Naive thymus-derived CD4-positive, alpha-beta T cell (primary cell): ENCODE measurements around the gene R3HDM1. TPM values are rescaled to one million over a fixed set of nuclear protein-coding genes. Genes with fewer than 3 reads are reported as not detected.
"Not testable (repeated sequence)": the region's sequence is repeated elsewhere in the genome, so short reads cannot be mapped to it uniquely, and the experiment has no call there.

Experiments used
- ATAC-seq: fragments of 150-1000 bp; cut with Tn5 transposase; 2 replicates; pipeline ENCODE4 v1.10.0; 2021; ENCODE audit warnings: mild to moderate bottlenecking, moderate library complexity
- CTCF ChIA-PET: fragments of 350-600 bp; sonication (Branson Sonifier 250); formaldehyde crosslinking; loops from one replicate; lab custom pipeline; 2021; ENCODE audit warnings: antibody characterized with exemption; lab: Charles Lee
- POLR2A ChIA-PET: fragments of 350-600 bp; sonication (Branson Sonifier 250); formaldehyde crosslinking; loops from one replicate; lab custom pipeline; 2021; ENCODE audit warnings: antibody characterized with exemption, inconsistent platforms; lab: Charles Lee
- DNase-seq, 9 donors: peaks; one replicate each; pipeline versions ENCODE4 v3.0.0 to v3.0.0-alpha.2; 2020 to 2022; ENCODE audit warnings: mixed read lengths in 1 of 9
- H3K27ac ChIP-seq: one replicate; pipeline ENCODE4 v1.7.0; 2013; ENCODE audit warnings: mild to moderate bottlenecking, low read depth, low read length, moderate library complexity
- H3K27me3 ChIP-seq, 2 donors: one replicate each; pipeline ENCODE4 v1.7.0; 2013; ENCODE audit warnings: low read length in 2 of 2, mild to moderate bottlenecking in 2 of 2, moderate library complexity in 2 of 2; ENCODE audit not compliant: control insufficient read depth in 2 of 2, insufficient read depth in 2 of 2
- H3K36me3 ChIP-seq, 3 experiments: 1 replicate in 2 of 3; 2 replicates in 1 of 3; pipeline ENCODE4 v1.7.0; 2013; ENCODE audit warnings: low read length in 3 of 3, mild to moderate bottlenecking in 3 of 3, moderate library complexity in 1 of 3; ENCODE audit not compliant: insufficient read depth in 3 of 3, control insufficient read depth in 2 of 3
- H3K4me1 ChIP-seq, 2 donors: one replicate each; pipeline ENCODE4 v1.7.0; 2013; ENCODE audit warnings: low read length in 2 of 2, mild to moderate bottlenecking in 2 of 2, moderate library complexity in 1 of 2; ENCODE audit not compliant: control insufficient read depth in 2 of 2, insufficient read depth in 2 of 2
- H3K4me3 ChIP-seq: 2 replicates; pipeline ENCODE4 v1.7.0; 2013; ENCODE audit warnings: mild to moderate bottlenecking, low read length
- H3K9me3 ChIP-seq, 3 experiments: 1 replicate in 2 of 3; 2 replicates in 1 of 3; pipeline ENCODE4 v1.7.0; 2013; ENCODE audit warnings: low read length in 3 of 3; ENCODE audit not compliant: control insufficient read depth in 2 of 3
- H3K27ac Mint-ChIP-seq, 9 donors: one replicate each; pipeline ENCODE4 v1.8.0; 2020 to 2022; ENCODE audit warnings: mixed read lengths in 9 of 9, mild to moderate bottlenecking in 8 of 9, moderate library complexity in 5 of 9, inconsistent platforms in 2 of 9
- H3K27me3 Mint-ChIP-seq, 5 donors: one replicate each; pipeline ENCODE4 v1.8.0; 2021 to 2022; ENCODE audit warnings: mixed read lengths in 5 of 5, mild to moderate bottlenecking in 1 of 5
- H3K36me3 Mint-ChIP-seq, 5 donors: one replicate each; pipeline ENCODE4 v1.8.0; 2020 to 2022; ENCODE audit warnings: mixed read lengths in 5 of 5, mild to moderate bottlenecking in 3 of 5, inconsistent platforms in 1 of 5
- H3K4me1 Mint-ChIP-seq, 7 donors: one replicate each; pipeline ENCODE4 v1.8.0; 2020 to 2022; ENCODE audit warnings: mixed read lengths in 7 of 7, mild to moderate bottlenecking in 3 of 7, inconsistent platforms in 1 of 7
- H3K4me3 Mint-ChIP-seq, 10 donors: one replicate each; pipeline ENCODE4 v1.8.0; 2020 to 2022; ENCODE audit warnings: mild to moderate bottlenecking in 10 of 10, mixed read lengths in 10 of 10, moderate library complexity in 6 of 10, inconsistent platforms in 2 of 10
- H3K9me3 Mint-ChIP-seq, 11 donors: one replicate each; pipeline ENCODE4 v1.8.0; 2020 to 2022; ENCODE audit warnings: mixed read lengths in 11 of 11, mild to moderate bottlenecking in 4 of 11, inconsistent platforms in 1 of 11, moderate library complexity in 1 of 11
- intact Hi-C, 2 donors: fragments of 100-400 bp; cut with micrococcal nuclease; formaldehyde crosslinking; loops; one replicate each; pipeline ENCODE4 v1.15.1; 2023
- polyA plus RNA-seq, 2 donors: library from polyadenylated mRNA; unstranded; fragments of 300-500 nt; fragmentation: Illumina TruSeq; gene quantifications; one replicate each; pipeline ENCODE4 v1.2.3, GENCODE V29; 2021
- total RNA-seq, 6 experiments: library from RNA in 5 of 6; stranded (reverse) in 5 of 6; gene quantifications; 1 replicate in 5 of 6; 2 replicates in 1 of 6; pipeline ENCODE4 v1.2.3 and lab custom pipeline; 2021 to 2026

Gene R3HDM1
- total and polyA plus RNA-seq, 7 experiments from 2014 or later = 21.0 to 58.2 (median 44.3) TPM

DNA sequence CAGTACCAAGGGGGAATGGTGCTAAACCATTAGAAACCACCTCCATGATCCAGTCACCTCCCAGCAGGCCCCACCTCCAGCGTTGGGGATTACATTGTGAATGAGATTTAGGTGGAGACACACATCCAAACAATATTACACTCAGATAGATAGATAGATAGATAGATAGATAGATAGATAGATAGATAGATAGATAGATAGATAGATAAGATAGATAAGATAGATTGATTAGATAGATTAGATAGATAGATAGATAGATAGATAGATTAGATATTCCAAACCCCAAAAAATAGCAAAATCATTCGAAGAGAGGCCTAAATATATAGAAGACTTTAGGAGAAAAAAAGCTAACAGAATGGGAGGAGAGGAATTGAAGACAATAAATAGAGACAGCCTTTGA lies 167.6 kb downstream of the R3HDM1 start:
- no peak overlapping the region for H3K27ac ChIP-seq
- H3K27ac Mint-ChIP-seq = peak overlapping the region in 1 of 9 donors; percentile 0
- no peak for ATAC-seq
- H3K4me1 Mint-ChIP-seq = peaks cover 0 to 14% (median 11%) of the 10 kb centered on the region in 7 donors
- no peak overlapping the region for H3K4me3 ChIP-seq
- H3K36me3 Mint-ChIP-seq = peaks cover 16 to 23% (median 18%) of the 10 kb centered on the region in 5 donors
- no peaks in the 10 kb centered on the region for H3K27me3 ChIP-seq
- CTCF ChIA-PET = no interaction called here
- H3K9me3 Mint-ChIP-seq = no peaks in the 10 kb centered on the region
- DNase-seq = no peak
- H3K36me3 ChIP-seq = no peaks in the 10 kb centered on the region
- POLR2A ChIA-PET = no interaction called here
- no peaks in the 10 kb centered on the region for H3K9me3 ChIP-seq
- H3K4me1 ChIP-seq = no peaks in the 10 kb centered on the region
- no peaks in the 10 kb centered on the region for H3K27me3 Mint-ChIP-seq
- no peak overlapping the region for H3K4me3 Mint-ChIP-seq
- intact Hi-C loops = no loop called here

DNA sequence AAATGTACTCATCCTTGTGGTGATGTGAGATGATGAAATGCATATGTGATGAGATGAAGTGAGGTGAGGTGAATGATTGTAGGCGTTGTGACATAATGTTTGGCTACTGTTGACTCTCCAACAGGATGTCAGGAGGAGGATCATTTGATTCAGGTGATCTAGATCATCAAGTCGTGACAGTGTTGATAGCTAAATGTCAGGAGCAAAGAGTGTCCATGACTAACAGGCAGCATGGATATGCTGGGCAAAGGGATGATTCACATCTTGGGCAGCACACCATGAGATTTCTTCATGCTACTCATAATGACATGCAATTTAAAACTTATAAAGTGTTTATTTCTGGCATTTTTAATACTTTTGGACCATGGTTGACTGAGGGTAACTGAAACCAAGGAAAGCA lies 170.2 kb downstream of the R3HDM1 start:
- H3K4me1 Mint-ChIP-seq = no peaks in the 10 kb centered on the region
- Histone ChIP-seq H3K4me3 (no peak overlapping the region), H3K4me1 (no peaks in the 10 kb centered on the region), H3K27me3 (no peaks in the 10 kb centered on the region), H3K9me3 (no peaks in the 10 kb centered on the region), H3K36me3 (peaks cover 0 to 3% (median 0%) of the 10 kb centered on the region in 3 experiments), H3K27ac (no peak overlapping the region)
- no peak for ATAC-seq
- DNase-seq = no peak
- H3K27ac Mint-ChIP-seq = peak overlapping the region in 2 of 9 donors; percentile 17
- H3K27me3 Mint-ChIP-seq = no peaks in the 10 kb centered on the region
- H3K9me3 Mint-ChIP-seq = no peaks in the 10 kb centered on the region
- no peak overlapping the region for H3K4me3 Mint-ChIP-seq
- ChIA-PET POLR2A (no interaction called here), CTCF (no interaction called here)
- peaks cover 0 to 7% (median 4%) of the 10 kb centered on the region in 5 donors for H3K36me3 Mint-ChIP-seq
- intact Hi-C loops = no loop called here

DNA sequence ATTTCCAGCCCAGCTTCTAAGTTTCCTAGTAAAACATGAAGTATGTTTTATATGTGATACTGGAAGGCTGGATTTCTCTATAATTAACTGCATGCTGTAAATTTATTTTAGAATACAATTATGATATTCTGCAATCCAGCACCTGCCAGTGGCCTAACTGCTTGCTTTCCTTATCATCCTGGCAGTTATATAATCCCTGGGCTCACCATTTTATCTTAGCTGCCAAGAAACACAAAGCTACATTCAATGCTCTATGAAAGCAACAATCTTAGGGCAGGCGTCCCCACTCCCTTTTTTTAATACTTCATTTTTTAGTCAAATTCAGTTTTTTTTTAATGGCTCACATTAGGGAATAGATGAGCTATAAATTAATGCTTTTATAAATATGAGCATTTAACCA lies 172.0 kb downstream of the R3HDM1 start:
- Mint-ChIP-seq H3K9me3 (no peaks in the 10 kb centered on the region), H3K27ac (no peak overlapping the region), H3K4me3 (no peak overlapping the region), H3K4me1 (no peaks in the 10 kb centered on the region), H3K36me3 (peaks cover 0 to 8% (median 4%) of the 10 kb centered on the region in 5 donors), H3K27me3 (no peaks in the 10 kb centered on the region)
- ChIA-PET POLR2A (no interaction called here), CTCF (interaction anchor here (0.6 to 2.0 kb wide), 2 partner anchors 582 to 698 kb away, joined by 3 to 5 read pairs; no protein-coding TSS in a partner anchor)
- intact Hi-C loops = no loop called here
- H3K27me3 ChIP-seq = no peaks in the 10 kb centered on the region
- H3K9me3 ChIP-seq = no peaks in the 10 kb centered on the region
- no peak overlapping the region for H3K4me3 ChIP-seq
- H3K4me1 ChIP-seq = no peaks in the 10 kb centered on the region
- H3K36me3 ChIP-seq = peaks cover 0 to 3% (median 0%) of the 10 kb centered on the region in 3 experiments
- no peak overlapping the region for H3K27ac ChIP-seq
- ATAC-seq (no peak), DNase-seq (no peak)

DNA sequence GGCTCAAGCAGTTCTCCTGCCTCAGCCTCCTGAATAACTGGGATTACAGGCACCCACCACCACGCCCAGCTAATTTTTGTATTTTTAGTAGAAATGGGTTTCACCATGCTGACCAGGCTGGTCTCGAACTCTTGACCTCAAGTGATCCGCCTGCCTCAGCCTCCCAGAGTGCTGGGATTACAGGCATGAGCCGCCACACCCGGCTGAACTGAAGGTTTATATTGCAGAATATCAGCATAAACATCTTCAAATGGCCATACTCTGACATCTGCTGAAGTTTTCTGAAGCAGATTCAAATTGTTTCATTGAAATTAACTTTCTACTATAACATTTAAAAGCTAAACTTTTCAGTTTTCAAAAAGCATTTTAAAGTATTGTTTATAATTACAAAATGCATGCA lies 172.8 kb downstream of the R3HDM1 start:
- H3K4me3 ChIP-seq, H3K27me3 ChIP-seq, H3K9me3 ChIP-seq, H3K4me1 ChIP-seq, H3K27ac ChIP-seq, H3K4me1 Mint-ChIP-seq, H3K9me3 Mint-ChIP-seq, H3K27ac Mint-ChIP-seq, DNase-seq, POLR2A ChIA-PET, intact Hi-C loops, H3K36me3 ChIP-seq, ATAC-seq, H3K36me3 Mint-ChIP-seq, H3K27me3 Mint-ChIP-seq, H3K4me3 Mint-ChIP-seq: not testable (repeated sequence)
- CTCF ChIA-PET = interaction anchor here (0.6 to 2.0 kb wide), 3 partner anchors 583 to 699 kb away, joined by 3 to 5 read pairs (median 4); no protein-coding TSS in a partner anchor

DNA sequence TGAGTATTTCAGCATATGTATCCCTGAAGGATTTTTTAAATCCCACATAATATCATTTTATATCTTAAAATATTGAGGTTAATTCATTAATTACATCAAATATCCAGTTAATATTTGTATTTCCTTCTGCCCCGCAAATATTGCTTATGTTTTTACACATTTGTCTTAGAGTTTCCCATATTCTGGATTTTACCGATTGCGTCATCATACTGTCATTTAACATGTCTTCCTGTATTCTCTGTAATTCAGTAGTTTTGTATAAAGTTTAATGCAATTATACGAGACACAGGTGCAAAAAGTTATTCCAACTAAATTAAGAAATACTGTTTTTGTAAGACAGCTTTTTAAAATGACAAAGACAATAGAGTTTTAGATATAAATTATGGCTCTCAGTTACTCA lies 176.9 kb downstream of the R3HDM1 start:
- DNase-seq (no peak), ATAC-seq (no peak)
- CTCF ChIA-PET = interaction anchor here (0.7 to 2.2 kb wide), 2 partner anchors 73 to 702 kb away, joined by 3 to 7 read pairs; no protein-coding TSS in a partner anchor
- Histone ChIP-seq H3K36me3 (peaks cover 0 to 3% (median 0%) of the 10 kb centered on the region in 3 experiments), H3K4me3 (no peak overlapping the region), H3K27me3 (no peaks in the 10 kb centered on the region), H3K4me1 (no peaks in the 10 kb centered on the region), H3K9me3 (no peaks in the 10 kb centered on the region), H3K27ac (no peak overlapping the region)
- no peaks in the 10 kb centered on the region for H3K27me3 Mint-ChIP-seq
- H3K4me1 Mint-ChIP-seq = peaks cover 0 to 4% (median 0%) of the 10 kb centered on the region in 7 donors
- peaks cover 3 to 15% (median 6%) of the 10 kb centered on the region in 5 donors for H3K36me3 Mint-ChIP-seq
- intact Hi-C loops = no loop called here
- POLR2A ChIA-PET = no interaction called here
- H3K9me3 Mint-ChIP-seq = no peaks in the 10 kb centered on the region
- H3K27ac Mint-ChIP-seq = peak overlapping the region in 1 of 9 donors; percentile 29
- H3K4me3 Mint-ChIP-seq = no peak overlapping the region

DNA sequence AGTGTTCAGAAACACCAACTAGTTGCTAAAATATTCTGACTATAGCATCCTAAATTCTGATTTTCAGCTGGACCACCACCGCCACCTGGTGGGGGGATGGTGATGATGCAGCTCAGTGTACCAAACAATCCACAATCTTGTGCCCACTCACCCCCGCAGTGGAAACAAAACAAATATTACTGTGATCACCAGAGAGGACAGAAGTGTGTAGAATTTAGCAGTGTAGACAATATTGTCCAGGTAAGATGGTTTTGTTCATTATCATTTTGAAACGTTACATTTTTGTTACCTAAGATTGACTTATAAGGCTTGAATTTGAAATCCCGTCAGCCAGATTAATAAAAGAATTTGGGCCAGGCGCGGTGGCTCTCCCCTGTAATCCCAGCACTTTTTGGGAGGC lies 178.7 kb downstream of the R3HDM1 start:
- H3K9me3 Mint-ChIP-seq = no peaks in the 10 kb centered on the region
- ATAC-seq = peak; percentile 80
- intact Hi-C loops = loop anchor here (1.0 to 10.0 kb wide), 9 partner anchors 73 to 723 kb away; partner anchors contain the start of genes R3HDM1 (in 1 of the 2) and ZRANB3 (in 1 of the 2)
- peaks cover 0 to 3% (median 0%) of the 10 kb centered on the region in 3 experiments for H3K36me3 ChIP-seq
- DNase-seq = peak; percentile 37 to 82 (median 69)
- H3K27me3 Mint-ChIP-seq = no peaks in the 10 kb centered on the region
- CTCF ChIA-PET = interaction anchor here (0.8 to 2.2 kb wide), 11 partner anchors 15 to 756 kb away, joined by 3 to 26 read pairs (median 7); no protein-coding TSS in a partner anchor
- H3K9me3 ChIP-seq = no peaks in the 10 kb centered on the region
- H3K4me1 ChIP-seq = no peaks in the 10 kb centered on the region
- POLR2A ChIA-PET = interaction anchor here (0.8 kb wide), 1 partner anchor 706 kb away, joined by 3 read pairs; no protein-coding TSS in a partner anchor
- H3K4me1 Mint-ChIP-seq = peaks cover 0 to 4% (median 0%) of the 10 kb centered on the region in 7 donors
- peak overlapping the region in 2 of 9 donors; percentile 3 to 16 for H3K27ac Mint-ChIP-seq
- no peak overlapping the region for H3K4me3 Mint-ChIP-seq
- H3K27ac ChIP-seq = no peak overlapping the region
- peaks cover 3 to 28% (median 6%) of the 10 kb centered on the region in 5 donors for H3K36me3 Mint-ChIP-seq
- no peaks in the 10 kb centered on the region for H3K27me3 ChIP-seq
- no peak overlapping the region for H3K4me3 ChIP-seq

DNA sequence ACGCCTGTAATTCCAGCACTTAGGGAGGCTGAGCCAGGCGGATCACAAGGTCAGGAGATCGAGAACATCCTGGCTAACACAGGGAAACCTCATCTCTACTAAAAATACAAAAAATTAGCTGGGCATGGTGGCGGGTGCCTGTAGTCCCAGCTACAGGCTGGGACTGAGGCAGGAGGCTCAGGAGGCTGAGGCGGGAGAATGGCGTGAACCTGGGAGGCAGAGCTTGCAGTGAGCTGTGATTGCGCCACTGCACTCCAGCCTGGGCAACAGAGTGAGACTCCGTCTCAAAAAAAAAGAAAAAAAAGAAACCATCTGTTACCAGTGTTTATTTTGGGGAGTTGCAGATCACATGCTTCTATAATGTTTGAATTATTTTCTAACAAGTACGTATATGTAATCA lies 183.8 kb downstream of the R3HDM1 start:
- POLR2A ChIA-PET = not testable (repeated sequence)
- H3K36me3 ChIP-seq = peaks cover 0 to 16% (median 4%) of the 10 kb centered on the region in 3 experiments
- peaks cover 0 to 41% (median 7%) of the 10 kb centered on the region in 5 donors for H3K36me3 Mint-ChIP-seq

More for the DNA sequence above, 183.8 kb downstream of the R3HDM1 start:
- H3K27me3 ChIP-seq, H3K4me3 Mint-ChIP-seq, ATAC-seq, H3K4me1 Mint-ChIP-seq, H3K27me3 Mint-ChIP-seq, H3K4me1 ChIP-seq, CTCF ChIA-PET, DNase-seq, H3K9me3 ChIP-seq, H3K4me3 ChIP-seq, H3K27ac ChIP-seq, H3K9me3 Mint-ChIP-seq: not testable (repeated sequence)
- intact Hi-C loops = loop anchor here in 1 of 2 donors (10.0 kb wide), 1 partner anchor 570 kb away; no protein-coding TSS in a partner anchor
- H3K27ac Mint-ChIP-seq = peak overlapping the region in 1 of 9 donors; percentile 36
